Natural killer cell (primary cell): Measurements from ENCODE around the gene RASGRF2. TPM values are rescaled to one million over a fixed set of nuclear protein-coding genes. Genes with fewer than 3 reads are reported as not detected.

Experiments
- ATAC-seq, 3 donors: fragments of 150-1000 bp in 2 of 3; fragments of 200-7000 bp in 1 of 3; cut with Tn5 transposase; 1 replicate in 1 of 3; 2 replicates in 2 of 3; pipeline ENCODE4 v1.10.0; 2021; ENCODE audit warnings: mild to moderate bottlenecking in 2 of 3, moderate library complexity in 2 of 3
- DNase-seq, 2 donors: peaks; one replicate each; pipeline versions ENCODE4 v3.0.0 to v3.0.0-alpha.2; 2013 to 2021; ENCODE audit warnings: mixed read lengths in 1 of 2
- H3K27ac ChIP-seq: one replicate; pipeline ENCODE4 v1.5.1; 2013; ENCODE audit warnings: mild to moderate bottlenecking, low read length
- H3K27me3 ChIP-seq: one replicate; pipeline ENCODE4 v1.6.1; 2013; ENCODE audit warnings: low read length; ENCODE audit not compliant: control insufficient read depth, insufficient read depth
- H3K36me3 ChIP-seq: one replicate; pipeline ENCODE4 v1.6.1; 2013; ENCODE audit warnings: low read length; ENCODE audit not compliant: control insufficient read depth, insufficient read depth
- H3K4me1 ChIP-seq: one replicate; pipeline ENCODE4 v1.6.1; 2013; ENCODE audit warnings: low read length; ENCODE audit not compliant: control insufficient read depth, insufficient read depth
- H3K4me3 ChIP-seq: one replicate; pipeline ENCODE4 v1.5.1; 2013; ENCODE audit warnings: low read length
- H3K9me3 ChIP-seq: one replicate; pipeline ENCODE4 v1.6.1; 2013; ENCODE audit warnings: low read length; ENCODE audit not compliant: control insufficient read depth, insufficient read depth
- H3K27ac Mint-ChIP-seq, 2 donors: one replicate each; pipeline ENCODE4 v1.8.0; 2022; ENCODE audit warnings: mild to moderate bottlenecking in 2 of 2, mixed read lengths in 2 of 2, moderate library complexity in 1 of 2
- H3K27me3 Mint-ChIP-seq, 2 donors: one replicate each; pipeline ENCODE4 v1.8.0; 2022; ENCODE audit warnings: low read depth in 2 of 2, mixed read lengths in 2 of 2
- H3K36me3 Mint-ChIP-seq: one replicate; pipeline ENCODE4 v1.8.0; 2022; ENCODE audit warnings: mixed read lengths
- H3K4me1 Mint-ChIP-seq, 2 donors: one replicate each; pipeline ENCODE4 v1.8.0; 2022; ENCODE audit warnings: mixed read lengths in 2 of 2
- H3K4me3 Mint-ChIP-seq: one replicate; pipeline ENCODE4 v1.8.0; 2022; ENCODE audit warnings: mild to moderate bottlenecking, moderate library complexity, mixed read lengths
- H3K9me3 Mint-ChIP-seq, 2 donors: one replicate each; pipeline ENCODE4 v1.8.0; 2022; ENCODE audit warnings: mixed read lengths in 2 of 2
- WGBS: methylation state at CpG from one replicate; pipeline ENCODE4 v1.1.7; 2013; ENCODE audit warnings: missing lambda C conversion rate; ENCODE audit not compliant: insufficient coverage; 5-methylcytosine and 5-hydroxymethylcytosine counted together
- intact Hi-C: fragments of 100-400 bp; cut with micrococcal nuclease; formaldehyde crosslinking; loops from one replicate; pipeline ENCODE4 v1.14.2; 2022
- total RNA-seq, 4 donors: library from RNA; stranded (reverse); fragments of 120-200 nt in 1 of 4; gene quantifications; one replicate each; pipeline versions ENCODE4 v1.2.3 to v1.2.4, GENCODE V29; 2013 to 2022
- TF ChIP-seq, protein P1 (sequence below): fragments of 200-600 bp; IDR thresholded peaks from one replicate; pipeline ENCODE4 v1.8.0; 2022; ENCODE audit warnings: antibody characterized with exemption

Gene RASGRF2
- total RNA-seq, 3 donors from 2014 or later (not counting 1 experiment from before 2014, with no cell fraction given), result 5.6 to 10.1 (median 6.1) TPM

GRCh38 chr5:81147886-81148571, 187.9 kb downstream of the RASGRF2 start:
- ATAC-seq (peak in 2 of 3 donors; percentile 31 to 49), DNase-seq (peak in 1 of 2 donors; percentile 12)
- Mint-ChIP-seq H3K4me3 (peak overlapping the region; percentile 65), H3K36me3 (no peaks in the 10 kb centered on the region), H3K9me3 (no peaks in the 10 kb centered on the region), H3K27ac (peak overlapping the region in 1 of 2 donors; percentile 58), H3K4me1 (peaks cover 8 to 20% of the 10 kb centered on the region in 2 donors), H3K27me3 (peaks cover under 1 to 7% of the 10 kb centered on the region in 2 donors)
- H3K27me3 ChIP-seq, result no peaks in the 10 kb centered on the region
- no peaks in the 10 kb centered on the region for H3K9me3 ChIP-seq
- no peak overlapping the region for H3K27ac ChIP-seq
- intact Hi-C loops, result no loop called here
- no peak overlapping the region for H3K4me3 ChIP-seq
- 43% methylated on average over 6 of the region's 7 CpGs for WGBS
- no peaks in the 10 kb centered on the region for H3K36me3 ChIP-seq
- H3K4me1 ChIP-seq, result peaks cover 5% of the 10 kb centered on the region
- TF ChIP-seq, protein P1, sequence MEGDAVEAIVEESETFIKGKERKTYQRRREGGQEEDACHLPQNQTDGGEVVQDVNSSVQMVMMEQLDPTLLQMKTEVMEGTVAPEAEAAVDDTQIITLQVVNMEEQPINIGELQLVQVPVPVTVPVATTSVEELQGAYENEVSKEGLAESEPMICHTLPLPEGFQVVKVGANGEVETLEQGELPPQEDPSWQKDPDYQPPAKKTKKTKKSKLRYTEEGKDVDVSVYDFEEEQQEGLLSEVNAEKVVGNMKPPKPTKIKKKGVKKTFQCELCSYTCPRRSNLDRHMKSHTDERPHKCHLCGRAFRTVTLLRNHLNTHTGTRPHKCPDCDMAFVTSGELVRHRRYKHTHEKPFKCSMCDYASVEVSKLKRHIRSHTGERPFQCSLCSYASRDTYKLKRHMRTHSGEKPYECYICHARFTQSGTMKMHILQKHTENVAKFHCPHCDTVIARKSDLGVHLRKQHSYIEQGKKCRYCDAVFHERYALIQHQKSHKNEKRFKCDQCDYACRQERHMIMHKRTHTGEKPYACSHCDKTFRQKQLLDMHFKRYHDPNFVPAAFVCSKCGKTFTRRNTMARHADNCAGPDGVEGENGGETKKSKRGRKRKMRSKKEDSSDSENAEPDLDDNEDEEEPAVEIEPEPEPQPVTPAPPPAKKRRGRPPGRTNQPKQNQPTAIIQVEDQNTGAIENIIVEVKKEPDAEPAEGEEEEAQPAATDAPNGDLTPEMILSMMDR, result no peak

- peaks cover 0 to 5% of the 10 kb centered on the region in 2 donors for H3K9me3 Mint-ChIP-seq
- ATAC-seq (no peak), DNase-seq (no peak)
- no peak overlapping the region for H3K27ac Mint-ChIP-seq
- no peaks in the 10 kb centered on the region for H3K36me3 ChIP-seq
- H3K27ac ChIP-seq, result no peak overlapping the region
- no peaks in the 10 kb centered on the region for H3K27me3 ChIP-seq
- H3K4me1 Mint-ChIP-seq, result peaks cover 8 to 14% of the 10 kb centered on the region in 2 donors
- intact Hi-C loops, result no loop called here
- H3K4me3 Mint-ChIP-seq, result no peak overlapping the region
- no peaks in the 10 kb centered on the region for H3K9me3 ChIP-seq
- TF ChIP-seq, protein P1, result no peak
- peaks cover 18% of the 10 kb centered on the region for H3K36me3 Mint-ChIP-seq
- H3K27me3 Mint-ChIP-seq, result peaks cover 2 to 22% of the 10 kb centered on the region in 2 donors
- no peak overlapping the region for H3K4me3 ChIP-seq
- 36% methylated on average over 1 of the region's 1 CpG for WGBS
- no peaks in the 10 kb centered on the region for H3K4me1 ChIP-seq
These were observed 191.4 kb downstream of the RASGRF2 start for GRCh38 chr5:81151546-81151945.

DNA sequence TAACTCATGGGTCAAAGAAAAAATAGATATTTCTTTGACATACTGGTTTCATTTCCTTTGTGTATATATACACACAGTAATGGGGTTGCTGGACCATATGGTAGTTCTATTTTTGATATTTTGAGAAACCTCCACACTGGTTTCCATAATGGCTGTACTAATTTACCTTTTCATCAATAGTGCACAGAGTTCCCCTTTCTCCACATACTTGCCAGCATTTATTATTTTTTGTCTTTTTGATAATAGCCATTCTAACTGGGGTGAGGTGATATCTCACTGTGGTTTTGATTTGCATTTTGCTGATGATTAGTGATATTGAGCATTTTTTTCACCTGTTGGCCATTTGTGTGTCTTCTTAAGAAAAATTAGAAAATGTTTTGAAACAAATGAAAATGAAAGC, 194.6 kb downstream of the RASGRF2 start:
- Histone ChIP-seq H3K4me1 (no peaks in the 10 kb centered on the region), H3K27me3 (no peaks in the 10 kb centered on the region), H3K4me3 (no peak overlapping the region), H3K36me3 (no peaks in the 10 kb centered on the region), H3K27ac (no peak overlapping the region), H3K9me3 (no peaks in the 10 kb centered on the region)
- TF ChIP-seq, protein P1, result no peak
- intact Hi-C loops, result no loop called here
- Mint-ChIP-seq H3K27ac (no peak overlapping the region), H3K4me1 (no peaks in the 10 kb centered on the region), H3K9me3 (peaks cover 0 to 5% of the 10 kb centered on the region in 2 donors), H3K27me3 (peaks cover 2 to 22% of the 10 kb centered on the region in 2 donors), H3K36me3 (peaks cover 21% of the 10 kb centered on the region), H3K4me3 (no peak overlapping the region)
- DNase-seq, result no peak
- ATAC-seq, result no peak

- Mint-ChIP-seq H3K4me1 (no peaks in the 10 kb centered on the region), H3K9me3 (peaks cover 0 to 5% of the 10 kb centered on the region in 2 donors), H3K36me3 (peaks cover 21% of the 10 kb centered on the region), H3K27me3 (peaks cover 2 to 16% of the 10 kb centered on the region in 2 donors), H3K4me3 (no peak overlapping the region), H3K27ac (no peak overlapping the region)
- Histone ChIP-seq H3K4me1 (no peaks in the 10 kb centered on the region), H3K27me3 (no peaks in the 10 kb centered on the region), H3K9me3 (no peaks in the 10 kb centered on the region), H3K36me3 (no peaks in the 10 kb centered on the region), H3K27ac (no peak overlapping the region), H3K4me3 (no peak overlapping the region)
- TF ChIP-seq, protein P1, result no peak
- intact Hi-C loops, result no loop called here
- 99% methylated on average over 3 of the region's 6 CpGs for WGBS
- ATAC-seq (no peak), DNase-seq (no peak)
These were observed 196.6 kb downstream of the RASGRF2 start for GRCh38 chr5:81156732-81157131.
